NCI-H524 treated with DMSO at 0.1 percent for 48 hours (cell line): ENCODE measurements around the gene CDADC1.
"Not testable (repeated sequence)": the region's sequence is repeated elsewhere in the genome, so short reads cannot be mapped to it uniquely, and the experiment has no call there.

Experiments
- DNase-seq: peaks from one replicate; lab custom pipeline; 2025; lab: John Stamatoyannopoulos, UW

CDADC1 gene

GRCh38 chr13:49315036-49315565 is 67.4 kb downstream of the CDADC1 start:
- no peak for DNase-seq

- DNase-seq = no peak
Measured at GRCh38 chr13:49315756-49316482, 68.2 kb downstream of the CDADC1 start.

DNA sequence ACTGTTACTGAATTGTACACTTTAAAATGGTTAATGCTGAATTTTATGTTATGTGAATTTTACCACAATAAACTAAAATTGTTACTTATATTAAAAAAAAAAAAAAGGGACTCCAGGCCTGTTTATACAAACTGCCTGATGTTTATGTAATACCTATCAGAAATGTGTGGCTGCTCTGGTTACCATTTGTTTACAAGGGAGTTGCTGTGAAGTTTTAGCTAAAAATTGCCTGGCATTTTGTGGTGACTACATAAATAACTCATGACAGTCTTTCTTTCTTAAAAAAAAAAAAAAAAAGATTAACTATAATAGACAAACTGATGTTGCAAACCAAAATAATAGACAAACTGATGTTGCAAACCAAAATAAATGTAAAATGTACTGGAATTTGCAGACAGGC is 71.8 kb downstream of the CDADC1 start:
- no peak for DNase-seq

GRCh38 chr13:49319951-49320350 is 72.2 kb downstream of the CDADC1 start:
- no peak for DNase-seq

DNA sequence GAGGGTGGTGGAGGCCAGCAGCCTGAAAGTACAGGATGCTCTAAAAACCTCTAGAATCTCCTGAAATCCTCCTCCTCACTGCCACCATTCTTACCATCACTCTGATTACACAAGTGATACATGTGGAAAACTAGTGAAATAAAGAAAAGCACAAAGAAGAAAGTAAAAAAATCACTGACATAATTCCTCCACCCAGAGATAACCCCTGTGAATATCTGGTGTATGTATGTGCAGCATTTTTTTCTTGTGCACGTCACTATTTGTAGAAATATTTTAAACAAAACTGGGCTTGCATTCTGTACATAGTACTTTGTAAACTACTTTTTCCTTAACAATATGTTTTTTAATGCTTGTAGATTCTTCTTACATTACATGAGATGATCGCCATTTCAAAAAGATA is 73.2 kb downstream of the CDADC1 start:
- DNase-seq = no peak

DNA sequence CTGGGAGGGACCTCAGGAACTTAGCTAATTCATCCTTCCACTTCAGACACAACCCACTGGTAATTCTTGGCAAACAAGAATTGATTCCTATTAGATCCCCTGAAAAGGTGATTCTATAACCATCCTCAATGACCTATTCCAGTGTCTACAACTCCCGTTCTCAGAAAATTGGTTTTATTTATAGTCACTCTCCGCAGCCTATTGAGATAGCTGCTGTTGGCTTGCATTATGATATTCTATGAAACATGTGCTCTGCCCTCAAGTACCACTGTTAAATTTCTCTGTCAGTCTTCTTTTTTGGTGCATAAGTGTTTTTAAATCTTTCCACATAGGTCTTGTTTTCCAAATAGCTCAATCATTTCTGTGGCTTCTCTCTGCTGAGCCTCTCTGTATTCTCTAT is 75.0 kb downstream of the CDADC1 start:
- DNase-seq = no peak

DNA sequence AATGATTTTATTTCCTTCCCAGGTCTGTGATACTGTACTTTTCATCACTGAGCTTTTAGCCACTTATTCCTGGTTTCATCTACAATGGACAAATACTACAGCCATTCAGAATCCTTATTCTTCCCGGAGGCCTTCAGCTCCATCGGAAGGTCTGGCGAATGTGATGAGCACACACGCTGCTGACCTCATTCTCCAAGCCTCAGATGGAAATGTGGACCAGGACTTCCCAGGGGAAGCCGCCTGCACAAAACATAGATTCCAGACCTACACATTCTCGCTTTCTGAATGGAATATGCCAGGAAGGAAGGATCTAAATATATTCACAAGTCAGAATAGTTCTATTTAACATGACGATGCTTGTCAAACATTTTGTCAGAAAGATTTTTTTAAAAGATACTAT is 75.6 kb downstream of the CDADC1 start:
- no peak for DNase-seq

GRCh38 chr13:49326222-49326917 is 78.6 kb downstream of the CDADC1 start:
- no peak for DNase-seq

DNA sequence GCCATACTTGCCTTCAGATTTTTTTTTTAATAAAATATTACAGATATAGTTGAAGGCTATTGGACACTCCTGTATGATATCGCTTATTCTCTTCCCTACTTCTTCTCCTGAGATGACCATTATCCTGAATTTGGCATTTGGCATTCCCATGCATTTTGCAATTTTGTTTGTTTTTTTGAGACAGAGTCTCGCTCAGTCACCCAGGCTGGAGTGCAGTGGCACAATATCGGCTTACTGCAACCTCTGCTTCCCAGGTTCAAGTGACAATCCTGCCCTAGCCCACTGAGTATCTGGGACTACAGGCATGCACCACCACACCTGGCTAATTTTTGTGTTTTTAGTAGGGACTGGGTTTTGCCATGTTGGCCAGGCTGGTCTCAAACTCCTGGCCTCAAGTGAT is 79.4 kb downstream of the CDADC1 start:
- not testable (repeated sequence) for DNase-seq

GRCh38 chr13:49329831-49330545 is 82.3 kb downstream of the CDADC1 start:
- DNase-seq = no peak

DNA sequence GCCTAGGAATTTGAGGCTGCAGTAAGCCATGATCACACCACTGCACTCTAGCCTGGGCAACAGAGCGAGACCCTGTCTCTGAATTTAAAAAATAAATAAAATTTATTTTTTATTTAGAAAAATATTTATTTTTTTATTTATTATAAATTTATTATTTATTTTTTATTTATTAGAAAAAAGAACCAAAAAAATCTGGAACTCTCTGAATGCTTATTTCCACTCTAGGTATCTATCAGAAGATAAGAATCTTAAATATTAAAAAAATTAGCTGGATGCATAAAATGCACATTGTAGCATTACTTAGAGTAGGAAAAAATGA is 82.8 kb downstream of the CDADC1 start:
- DNase-seq = no peak

DNA sequence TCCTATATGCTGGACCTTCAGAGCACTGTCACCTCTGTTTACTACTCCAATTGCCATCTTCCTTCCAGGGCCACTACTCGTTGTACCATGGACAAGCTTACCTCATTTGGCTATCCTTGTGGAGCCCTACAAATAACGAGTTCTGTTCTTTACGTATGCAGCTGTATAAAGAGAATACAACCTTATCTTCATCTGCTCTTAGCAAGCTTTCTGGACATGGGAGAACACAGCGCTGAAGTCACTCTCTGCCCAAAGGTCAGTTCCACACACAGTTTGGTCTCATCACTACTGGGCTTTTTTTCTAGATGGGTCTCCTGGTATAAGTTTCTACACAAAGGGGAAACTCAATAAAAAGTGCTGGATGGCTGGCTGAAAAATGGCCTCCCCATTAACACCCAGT is 88.9 kb downstream of the CDADC1 start:
- DNase-seq = no peak

DNA sequence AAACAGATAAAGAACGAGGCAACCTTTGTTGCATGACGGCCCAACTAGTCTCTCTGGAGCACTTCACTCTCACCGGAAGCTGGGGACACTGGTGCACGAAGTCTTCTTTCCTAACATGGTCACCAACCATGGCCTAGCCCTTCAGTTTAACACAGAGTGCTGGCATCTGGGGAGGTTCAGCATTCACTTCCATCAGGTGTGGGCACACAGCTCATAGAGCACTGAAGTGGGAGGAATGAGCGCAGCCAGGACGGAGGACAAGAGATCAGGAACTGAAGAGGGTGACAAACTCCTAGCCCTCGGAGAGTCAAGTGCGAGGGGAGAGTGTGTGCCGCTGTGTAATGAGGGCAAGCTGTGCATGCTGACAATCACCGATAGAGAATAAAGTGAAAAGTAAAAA is 92.4 kb downstream of the CDADC1 start:
- DNase-seq = no peak

GRCh38 chr13:49341517-49341916 is 93.8 kb downstream of the CDADC1 start:
- no peak for DNase-seq

GRCh38 chr13:49341941-49342340 is 94.2 kb downstream of the CDADC1 start:
- DNase-seq = no peak

- DNase-seq = no peak
Measured at GRCh38 chr13:49342454-49342853, 94.7 kb downstream of the CDADC1 start.
